HepG2 (cell line): Measurements from ENCODE around the gene S100A16. TPM values are rescaled to one million over a fixed set of nuclear protein-coding genes. Genes with fewer than 3 reads are reported as not detected.
A peak's percentile ranks its signal among the peaks of the same experiment; 100 is the strongest.

Experiments
- ARHGAP35 ChIP-seq: sonication (generic); formaldehyde crosslinking; IDR thresholded peaks from 2 replicates; pipeline ENCODE4 v1.9.0; 2022; ENCODE audit warnings: mild to moderate bottlenecking, inconsistent platforms, moderate library complexity, missing genetic modification reagents, borderline replicate concordance
- CTCF ChIP-seq: sonication (generic); formaldehyde crosslinking; IDR thresholded peaks from 2 replicates; pipeline ENCODE4 v1.5.0; 2020; ENCODE audit warnings: mild to moderate bottlenecking, missing genetic modification reagents, moderate library complexity
- DR1 ChIP-seq: sonication (generic); formaldehyde crosslinking; IDR thresholded peaks from 2 replicates; pipeline ENCODE4 v1.8.0; 2021; ENCODE audit warnings: mild to moderate bottlenecking, missing genetic modification reagents, inconsistent platforms
- GPBP1L1 ChIP-seq: sonication (generic); formaldehyde crosslinking; IDR thresholded peaks from 2 replicates; pipeline ENCODE4 v1.5.0; 2020; ENCODE audit warnings: mild to moderate bottlenecking, missing genetic modification reagents
- IKZF4 ChIP-seq: sonication (generic); formaldehyde crosslinking; IDR thresholded peaks from 2 replicates; pipeline ENCODE4 v1.5.1; 2020; ENCODE audit warnings: borderline replicate concordance, mild to moderate bottlenecking, low read depth, missing genetic modification reagents; ENCODE audit errors: not compliant biosample characterization
- MAFF ChIP-seq: IDR thresholded peaks from 2 replicates; pipeline ENCODE4 v1.6.1; 2011; ENCODE audit warnings: low read depth, low read length, improper control_type of control experiment
- MAX ChIP-seq: IDR thresholded peaks from 2 replicates; pipeline ENCODE4 v1.6.1; 2012; ENCODE audit warnings: inconsistent platforms
- MZF1 ChIP-seq: sonication (generic); formaldehyde crosslinking; IDR thresholded peaks from 2 replicates; pipeline ENCODE4 v1.8.1; 2023; ENCODE audit warnings: mild to moderate bottlenecking, missing genetic modification reagents, borderline replicate concordance
- NCOA5 ChIP-seq: sonication (generic); formaldehyde crosslinking; IDR thresholded peaks from 2 replicates; pipeline ENCODE4 v1.4.0; 2020; ENCODE audit warnings: missing genetic modification reagents
- PAXIP1 ChIP-seq: sonication (generic); formaldehyde crosslinking; conservative IDR thresholded peaks from 2 replicates; pipeline ENCODE4 v1.4.0; 2020; ENCODE audit warnings: mild to moderate bottlenecking, missing genetic modification reagents, moderate library complexity
- SETDB1 ChIP-seq: sonication (generic); formaldehyde crosslinking; IDR thresholded peaks from 2 replicates; pipeline ENCODE4 v1.5.1; 2020; ENCODE audit warnings: missing genetic modification reagents, mild to moderate bottlenecking, borderline replicate concordance
- XBP1 ChIP-seq: sonication (generic); formaldehyde crosslinking; IDR thresholded peaks from 2 replicates; pipeline ENCODE4 v1.5.0; 2020; ENCODE audit warnings: missing genetic modification reagents
- ZBTB38 ChIP-seq: sonication (generic); formaldehyde crosslinking; IDR thresholded peaks from 2 replicates; pipeline ENCODE4 v1.5.1; 2020; ENCODE audit warnings: mild to moderate bottlenecking, missing genetic modification reagents
- ZBTB7B ChIP-seq: sonication (generic); formaldehyde crosslinking; IDR thresholded peaks from 2 replicates; pipeline ENCODE4 v1.4.0; 2020; ENCODE audit warnings: missing genetic modification reagents
- ZNF207 ChIP-seq: fragments of 450-650 bp; IDR thresholded peaks from 2 replicates; pipeline ENCODE4 v1.6.1; 2016; ENCODE audit warnings: antibody characterized with exemption, borderline replicate concordance
- ZNF331 ChIP-seq: sonication (generic); formaldehyde crosslinking; IDR thresholded peaks from 2 replicates; pipeline ENCODE4 v1.4.0; 2020; ENCODE audit warnings: missing genetic modification reagents
- ZNF432 ChIP-seq: sonication (generic); formaldehyde crosslinking; IDR thresholded peaks from 2 replicates; pipeline ENCODE4 v1.5.0; 2020; ENCODE audit warnings: missing genetic modification reagents, mild to moderate bottlenecking, borderline replicate concordance
- ZNF570 ChIP-seq: sonication (generic); formaldehyde crosslinking; IDR thresholded peaks from 2 replicates; pipeline ENCODE4 v1.4.0; 2020; ENCODE audit warnings: mild to moderate bottlenecking, missing genetic modification reagents, borderline replicate concordance
- ZNF777 ChIP-seq: sonication (generic); formaldehyde crosslinking; IDR thresholded peaks from 2 replicates; pipeline ENCODE4 v1.4.0; 2020; ENCODE audit warnings: missing genetic modification reagents
- ZNF800 ChIP-seq: sonication (generic); formaldehyde crosslinking; IDR thresholded peaks from 2 replicates; pipeline ENCODE4 v1.4.0; 2020; ENCODE audit warnings: missing genetic modification reagents
- polyA plus RNA-seq, 8 experiments: library from polyadenylated mRNA; depleted of rRNA in 3 of 8; stranded (reverse) in 7 of 8; unstranded in 1 of 8; fragments of >200 nt; fragmentation: Illumina TruSeq in 4 of 8; extraction: Trizol in 4 of 8; gene quantifications; 2 replicates each; pipeline versions ENCODE4 v1.2.1 to v1.2.3, GENCODE V29; 2011 to 2016; ENCODE audit warnings: low read depth in 4 of 8, missing spikeins in 1 of 8, mixed read lengths in 1 of 8; ENCODE audit not compliant: insufficient read depth in 1 of 8
- total RNA-seq, 5 experiments: library from RNA; depleted of rRNA; stranded (reverse); fragments of >200 nt; fragmentation: Illumina TruSeq; extraction: Trizol; gene quantifications; 2 replicates each; pipeline ENCODE4 v1.2.3, GENCODE V29; 2016; ENCODE audit warnings: low read depth in 1 of 5

Gene S100A16
- total and polyA plus RNA-seq, 2 of the 13 experiments (the other 11 are each of a cell fraction or from before 2014, with no cell fraction given) = 46.0 to 195 TPM

GRCh38 chr1:153608742-153609584 lies 4.0 kb downstream of the S100A16 start (continued):
- TF ChIP-seq SETDB1 (CRISPR knock-in tag) (no peak), PAXIP1 (CRISPR knock-in tag) (peak; percentile 81), NCOA5 (no peak), ARHGAP35 (CRISPR knock-in tag) (no peak), XBP1 (CRISPR knock-in tag) (no peak), DR1 (no peak), ZNF331 (no peak; the same call in 1 of the 2 replicates), ZBTB7B (CRISPR knock-in tag) (no peak), ZNF570 (CRISPR knock-in tag) (no peak), CTCF (CRISPR knock-in tag) (no peak), MZF1 (CRISPR knock-in tag) (peak; percentile 19; the same call in 1 of the 2 replicates), MAFF (no peak), IKZF4 (CRISPR knock-in tag) (no peak), ZNF432 (no peak), ZNF207 (no peak), GPBP1L1 (no peak), ZBTB38 (peak; percentile 31; the same call in 1 of the 2 replicates), ZNF800 (CRISPR knock-in tag) (no peak), MAX (peak; percentile 61; the same call in 1 of the 2 replicates), ZNF777 (no peak)
